RWPE1 (cell line): Measurements from ENCODE around the gene EXT2.

Experiments
- CTCF ChIA-PET: fragments of 350-600 bp; sonication (Branson Sonifier 250); formaldehyde crosslinking; extraction: SDS; loops from one replicate; lab custom pipeline; 2021; lab: Yijun Ruan, JAX
- POLR2A ChIA-PET: fragments of 400-600 bp; formaldehyde crosslinking; extraction: SDS; loops from one replicate; lab custom pipeline; 2020; ENCODE audit warnings: antibody characterized with exemption; ENCODE audit not compliant: low non-redundant PET; lab: Yijun Ruan, JAX
- DNase-seq: peaks from one replicate; pipeline ENCODE4 v3.0.0; 2012; ENCODE audit warnings: low spot score
- H3K27ac ChIP-seq: fragments of 450-650 bp; 2 replicates; pipeline ENCODE4 v1.5.1; 2017
- CTCF ChIP-seq: fragments of 450-650 bp; conservative IDR thresholded peaks from 2 replicates; pipeline ENCODE4 v1.5.1; 2017; ENCODE audit warnings: low read depth, mild to moderate bottlenecking

Gene EXT2

GRCh38 chr11:44199816-44200215, 104.3 kb downstream of the EXT2 start:
- CTCF ChIA-PET = interaction anchor here (0.7 kb wide), 1 partner anchor 37 kb away, joined by 4 read pairs; no protein-coding TSS in a partner anchor
- POLR2A ChIA-PET = no interaction called here
- TF ChIP-seq CTCF = no peak
- no peak for DNase-seq
- no peak overlapping the region for H3K27ac ChIP-seq

GRCh38 chr11:44203270-44204043, 108.0 kb downstream of the EXT2 start:
- ChIA-PET CTCF (no interaction called here), POLR2A (no interaction called here)
- H3K27ac ChIP-seq = no peak overlapping the region
- TF ChIP-seq CTCF = no peak
- DNase-seq = no peak

GRCh38 chr11:44205352-44205751, 109.9 kb downstream of the EXT2 start:
- ChIA-PET CTCF (interaction anchor here (0.6 to 0.9 kb wide), 2 partner anchors 9 to 1204 kb away, joined by 3 read pairs; no protein-coding TSS in a partner anchor), POLR2A (no interaction called here)
- DNase-seq = no peak
- no peak for TF ChIP-seq CTCF
- no peak overlapping the region for H3K27ac ChIP-seq

- no peak for DNase-seq
- H3K27ac ChIP-seq = no peak overlapping the region
- ChIA-PET POLR2A (no interaction called here), CTCF (interaction anchor here (0.6 to 0.9 kb wide), 2 partner anchors 9 to 251 kb away, joined by 3 read pairs; no protein-coding TSS in a partner anchor)
- no peak for TF ChIP-seq CTCF
These were observed 110.4 kb downstream of the EXT2 start for GRCh38 chr11:44205836-44206235.

- TF ChIP-seq CTCF = no peak
- CTCF ChIA-PET = interaction anchor here (0.7 kb wide), 1 partner anchor 133 kb away, joined by 3 read pairs; no protein-coding TSS in a partner anchor
- no peak for DNase-seq
- H3K27ac ChIP-seq = no peak overlapping the region
- POLR2A ChIA-PET = no interaction called here
These were observed 111.8 kb downstream of the EXT2 start for GRCh38 chr11:44207292-44207691.

- no peak for DNase-seq
- no peak for TF ChIP-seq CTCF
- POLR2A ChIA-PET = no interaction called here
These were observed 113.6 kb downstream of the EXT2 start for GRCh38 chr11:44208976-44209603.

More at GRCh38 chr11:44208976-44209603, 113.6 kb downstream of the EXT2 start:
- CTCF ChIA-PET = no interaction called here
- no peak overlapping the region for H3K27ac ChIP-seq
